Thyroid gland (tissue), 4 donors: ENCODE results near the gene SEMA4D.

ENCODE experiments used
- POLR2A ChIP-seq, 2 donors: fragments of 450-650 bp; IDR thresholded peaks; one replicate each; pipeline ENCODE4 v1.6.1; 2017; ENCODE audit warnings: antibody characterized with exemption in 2 of 2, mild to moderate bottlenecking in 2 of 2, moderate library complexity in 1 of 2
- TF ChIP-seq, protein P1 (sequence below), 6 experiments: fragments of 200-600 bp in 3 of 6; fragments of 450-650 bp in 3 of 6; sonication (generic) in 3 of 6; IDR thresholded peaks; one replicate each; pipeline ENCODE4 v1.5.1; 2016 to 2019; ENCODE audit warnings: antibody characterized with exemption in 6 of 6, mild to moderate bottlenecking in 2 of 6, inconsistent platforms in 1 of 6, moderate library complexity in 1 of 6

DNA sequence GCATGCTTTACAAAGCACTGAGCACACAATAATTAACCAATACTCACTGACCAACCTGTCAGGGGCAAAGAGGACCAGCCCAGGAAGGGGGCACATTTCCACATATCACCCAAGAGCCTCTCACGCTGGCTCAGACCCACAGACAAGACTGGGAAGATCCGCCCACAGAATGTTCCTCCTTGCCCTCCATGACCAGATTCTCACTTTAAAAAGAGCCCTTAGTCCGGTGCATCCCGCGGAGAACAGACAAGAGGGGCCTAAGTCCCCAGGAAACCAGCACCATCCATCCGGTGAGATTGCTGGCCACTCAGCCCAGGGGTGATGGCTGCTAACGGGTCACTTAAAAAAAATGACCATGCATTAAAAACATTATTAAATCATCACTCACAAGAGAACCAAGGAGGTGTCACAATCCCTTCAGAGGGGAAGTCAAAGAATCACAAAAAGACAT, 32.9 kb downstream of the SEMA4D start:
- TF ChIP-seq, protein P1, sequence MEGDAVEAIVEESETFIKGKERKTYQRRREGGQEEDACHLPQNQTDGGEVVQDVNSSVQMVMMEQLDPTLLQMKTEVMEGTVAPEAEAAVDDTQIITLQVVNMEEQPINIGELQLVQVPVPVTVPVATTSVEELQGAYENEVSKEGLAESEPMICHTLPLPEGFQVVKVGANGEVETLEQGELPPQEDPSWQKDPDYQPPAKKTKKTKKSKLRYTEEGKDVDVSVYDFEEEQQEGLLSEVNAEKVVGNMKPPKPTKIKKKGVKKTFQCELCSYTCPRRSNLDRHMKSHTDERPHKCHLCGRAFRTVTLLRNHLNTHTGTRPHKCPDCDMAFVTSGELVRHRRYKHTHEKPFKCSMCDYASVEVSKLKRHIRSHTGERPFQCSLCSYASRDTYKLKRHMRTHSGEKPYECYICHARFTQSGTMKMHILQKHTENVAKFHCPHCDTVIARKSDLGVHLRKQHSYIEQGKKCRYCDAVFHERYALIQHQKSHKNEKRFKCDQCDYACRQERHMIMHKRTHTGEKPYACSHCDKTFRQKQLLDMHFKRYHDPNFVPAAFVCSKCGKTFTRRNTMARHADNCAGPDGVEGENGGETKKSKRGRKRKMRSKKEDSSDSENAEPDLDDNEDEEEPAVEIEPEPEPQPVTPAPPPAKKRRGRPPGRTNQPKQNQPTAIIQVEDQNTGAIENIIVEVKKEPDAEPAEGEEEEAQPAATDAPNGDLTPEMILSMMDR (IDR thresholded peaks at IDR 0.05): no peak
- TF ChIP-seq POLR2A (IDR thresholded peaks at IDR 0.05): no peak
